Vagina (tissue), 2 donors: ENCODE results near the gene MUC6.

ENCODE experiments used
- CTCF ChIP-seq, 3 experiments: fragments of 450-650 bp in 2 of 3; fragments of 200-600 bp in 1 of 3; sonication (generic) in 1 of 3; IDR thresholded peaks; one replicate each; pipeline ENCODE4 v1.5.1; 2017 to 2019; ENCODE audit warnings: antibody characterized with exemption in 3 of 3, mild to moderate bottlenecking in 2 of 3, moderate library complexity in 2 of 3
- POLR2AphosphoS5 ChIP-seq, 2 donors: sonication (generic); formaldehyde crosslinking; IDR thresholded peaks; one replicate each; pipeline ENCODE4 v1.9.0; 2017; ENCODE audit warnings: antibody characterized with exemption in 2 of 2, mild to moderate bottlenecking in 2 of 2, low read depth in 1 of 2; ENCODE audit not compliant: insufficient read depth in 1 of 2

DNA sequence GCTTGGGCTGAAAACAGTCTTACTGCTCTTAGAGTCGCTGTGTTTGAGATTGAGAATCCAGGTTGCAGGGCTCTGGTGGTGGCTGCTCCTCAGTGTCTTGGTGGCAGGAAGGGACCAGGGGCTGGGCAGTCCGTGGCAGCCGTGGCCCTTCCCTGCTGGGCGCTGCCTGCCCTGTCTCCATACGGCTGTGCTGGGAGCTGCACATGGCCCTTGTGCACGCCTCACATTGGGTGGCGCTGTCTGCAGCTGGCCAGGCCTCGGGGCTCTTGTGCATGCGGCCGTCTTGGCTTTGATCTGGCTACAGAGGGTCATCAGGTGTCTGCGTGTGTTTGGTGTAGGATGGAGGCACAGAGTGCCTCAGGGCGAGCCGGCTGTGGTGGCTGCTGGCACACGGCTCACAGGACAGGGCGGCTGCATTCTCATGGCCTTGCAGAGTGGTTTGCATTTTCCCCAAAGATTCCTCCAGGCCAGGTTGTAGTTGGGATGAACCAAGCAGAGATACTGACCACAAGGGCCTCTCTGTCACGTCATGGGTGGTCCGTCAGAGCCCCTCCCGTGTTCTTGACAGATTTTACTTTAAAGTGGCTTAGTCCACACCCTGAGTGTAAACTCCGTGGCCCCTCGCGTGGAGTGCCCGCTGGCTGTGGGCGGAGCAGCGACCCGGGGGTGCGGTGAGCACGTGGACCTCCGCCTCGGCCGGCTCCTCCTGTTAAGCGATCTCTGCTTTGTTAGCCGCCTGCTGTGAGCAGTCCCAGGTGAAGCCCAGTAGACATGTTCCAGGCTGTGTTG is 34.7 kb downstream of the MUC6 start:
- TF ChIP-seq CTCF (IDR thresholded peaks at IDR 0.05) (no peak), POLR2AphosphoS5 (IDR thresholded peaks at IDR 0.05; ENCODE audit: insufficient read depth in 1 of 2, low read depth in 1 of 2) (no peak)
